GM18499 (cell line): ENCODE results near the gene ATP2A2.
"Not testable (repeated sequence)": the region's sequence is repeated elsewhere in the genome, so short reads cannot be mapped to it uniquely, and the experiment has no call there.

Experiments used
- ATAC-seq: cut with Tn5 transposase; IDR thresholded peaks from one replicate; pipeline ENCODE4 v1.9.1; 2021; ENCODE audit warnings: moderate number of reproducible peaks; ENCODE audit not compliant: insufficient read depth, unreplicated experiment

ATP2A2 gene

GRCh38 chr12:110280779-110281548 lies at the start of gene ATP2A2:
TSS of gene ATP2A2 (plus strand) at chr12:110281247. CDS start at chr12:110281790, 543 bp downstream.
- peak; percentile 46 for ATAC-seq

DNA sequence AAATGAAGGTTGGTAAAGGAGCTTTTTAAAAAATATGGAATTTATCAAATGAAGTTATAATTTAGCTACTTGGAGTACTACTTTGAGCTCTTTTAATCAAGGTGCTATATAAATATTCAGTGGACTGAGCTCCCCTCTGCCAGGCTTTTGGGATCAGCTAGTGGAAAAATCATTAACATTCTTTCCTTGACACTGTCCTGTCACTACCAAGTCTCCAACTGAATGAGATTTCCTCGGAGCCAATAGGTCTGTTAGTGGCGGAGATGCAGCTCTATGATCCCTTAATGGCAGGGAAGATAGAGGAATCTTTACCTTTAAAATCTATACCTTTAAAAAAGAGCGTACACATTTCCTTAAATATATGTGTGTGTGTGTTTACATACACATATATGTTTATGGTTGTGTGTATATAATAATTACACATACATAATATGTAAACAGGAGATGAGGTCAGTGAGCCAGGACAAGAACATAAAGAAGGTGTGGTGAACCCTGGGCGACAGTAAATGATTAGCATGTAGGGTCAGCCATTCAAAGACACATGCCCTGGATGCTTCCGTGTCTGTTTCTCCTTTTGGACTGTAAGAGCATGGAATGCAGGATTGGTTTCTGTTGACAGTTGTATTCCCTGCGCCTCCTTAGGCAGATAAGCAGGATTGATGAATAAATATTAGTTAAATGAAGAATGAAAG lies 47.7 kb upstream of the ATP2A2 start:
- no peak for ATAC-seq

- ATAC-seq: no peak
Measured at GRCh38 chr12:110234331-110234751, 46.7 kb upstream of the ATP2A2 start.

- ATAC-seq: no peak
Measured at GRCh38 chr12:110234755-110235154, 46.3 kb upstream of the ATP2A2 start.

DNA sequence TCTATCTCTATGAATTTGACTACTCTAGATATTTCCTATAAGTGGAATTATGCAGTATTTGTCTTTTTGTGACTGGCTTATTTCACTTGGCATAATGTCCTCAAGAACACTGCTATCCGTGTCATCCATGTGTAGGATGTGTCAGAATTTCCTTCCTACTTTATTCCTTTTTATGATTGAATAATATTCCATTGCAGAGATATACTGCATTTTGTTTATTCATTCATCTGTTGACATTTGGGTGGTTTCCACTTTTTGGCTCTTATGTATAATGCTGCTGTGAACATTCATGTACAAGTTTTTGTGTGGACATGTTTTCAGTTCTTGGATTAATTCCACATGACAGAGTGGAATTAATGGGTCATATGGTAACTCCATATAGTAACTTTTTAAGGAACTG lies 45.7 kb upstream of the ATP2A2 start:
- no peak for ATAC-seq

DNA sequence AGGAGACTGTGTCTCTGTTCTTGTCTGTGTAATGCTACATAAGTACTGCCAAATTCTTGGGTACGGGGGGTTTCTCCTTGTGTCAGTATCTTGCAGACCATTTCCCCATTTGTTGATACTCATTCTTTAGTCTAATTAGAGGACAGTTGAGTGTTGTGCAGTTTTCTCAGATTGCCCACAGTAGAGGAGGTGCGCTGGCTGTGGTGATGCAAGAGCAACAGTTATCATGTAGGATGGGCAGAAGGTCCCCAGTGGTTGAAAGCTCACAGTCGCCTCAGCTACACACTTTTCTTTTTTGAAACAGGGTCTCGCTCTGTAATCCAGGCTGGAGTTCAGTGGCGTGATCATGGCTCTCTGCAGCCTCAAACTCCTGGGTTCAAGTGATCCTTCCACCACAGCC lies 37.8 kb upstream of the ATP2A2 start:
- no peak for ATAC-seq

DNA sequence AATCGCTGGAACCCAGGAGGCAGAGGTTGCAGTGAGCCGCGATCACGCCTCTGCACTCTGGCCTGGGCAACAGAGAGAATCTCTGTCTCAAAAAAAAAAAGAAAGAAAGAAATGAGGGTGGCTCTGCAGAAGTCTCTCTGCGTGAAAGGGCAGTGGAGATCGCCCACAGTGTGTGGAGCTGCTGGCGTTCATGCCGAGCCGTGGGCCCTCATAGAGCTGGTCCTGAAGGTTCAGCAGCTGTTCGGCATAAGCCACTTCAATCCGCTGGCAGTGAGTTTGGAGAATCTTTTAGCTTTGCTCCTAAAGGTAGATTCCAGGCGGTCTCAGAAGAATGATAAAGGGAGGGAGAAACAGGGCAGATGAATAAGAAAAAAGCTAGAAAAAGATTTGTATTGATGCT lies 36.7 kb upstream of the ATP2A2 start:
- no peak for ATAC-seq

- no peak for ATAC-seq
Measured at GRCh38 chr12:110244829-110245228, 36.2 kb upstream of the ATP2A2 start.

DNA sequence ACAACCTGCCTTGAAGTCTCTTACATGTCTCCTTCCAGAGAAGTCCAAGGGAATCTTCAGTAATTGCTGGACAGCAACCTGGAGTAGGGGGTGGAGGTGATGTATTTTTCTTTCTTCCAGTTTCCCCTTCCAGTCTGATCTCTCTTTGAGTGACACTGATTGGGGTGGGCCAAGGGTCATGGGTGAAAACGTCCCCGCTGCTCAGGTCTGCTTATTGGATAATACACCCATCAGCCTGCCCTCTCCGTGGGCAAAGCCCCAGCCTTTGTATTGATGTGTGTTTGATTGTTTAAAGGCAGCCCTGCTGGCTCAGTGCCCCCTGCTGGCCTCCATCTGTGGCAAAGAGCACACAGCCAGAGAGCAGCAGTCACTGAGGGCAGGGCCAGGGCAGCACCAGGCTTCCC lies 35.7 kb upstream of the ATP2A2 start:
- ATAC-seq: no peak

GRCh38 chr12:110246636-110247339 lies 34.3 kb upstream of the ATP2A2 start:
- ATAC-seq: no peak

- ATAC-seq: no peak
Measured at GRCh38 chr12:110247340-110248095, 33.5 kb upstream of the ATP2A2 start.

DNA sequence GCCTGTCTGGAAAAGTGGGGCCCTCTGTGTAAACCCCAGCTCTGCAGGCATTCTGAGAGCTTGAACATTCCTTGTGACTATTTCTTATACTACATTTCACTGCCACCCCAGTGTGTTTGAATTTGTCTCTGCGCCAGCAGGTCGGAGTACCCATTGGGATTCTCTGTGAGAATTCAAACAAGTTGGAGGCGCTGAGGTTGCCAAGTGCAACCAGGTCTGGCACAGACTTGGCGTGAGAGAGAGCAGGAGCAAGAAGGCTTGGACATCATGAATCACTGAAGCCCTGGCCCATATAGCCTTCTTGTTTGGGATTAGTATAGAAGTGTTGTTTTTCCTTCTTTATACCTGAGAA lies 33.0 kb upstream of the ATP2A2 start:
- ATAC-seq: no peak

GRCh38 chr12:110249105-110249504 lies 31.9 kb upstream of the ATP2A2 start:
- no peak for ATAC-seq

DNA sequence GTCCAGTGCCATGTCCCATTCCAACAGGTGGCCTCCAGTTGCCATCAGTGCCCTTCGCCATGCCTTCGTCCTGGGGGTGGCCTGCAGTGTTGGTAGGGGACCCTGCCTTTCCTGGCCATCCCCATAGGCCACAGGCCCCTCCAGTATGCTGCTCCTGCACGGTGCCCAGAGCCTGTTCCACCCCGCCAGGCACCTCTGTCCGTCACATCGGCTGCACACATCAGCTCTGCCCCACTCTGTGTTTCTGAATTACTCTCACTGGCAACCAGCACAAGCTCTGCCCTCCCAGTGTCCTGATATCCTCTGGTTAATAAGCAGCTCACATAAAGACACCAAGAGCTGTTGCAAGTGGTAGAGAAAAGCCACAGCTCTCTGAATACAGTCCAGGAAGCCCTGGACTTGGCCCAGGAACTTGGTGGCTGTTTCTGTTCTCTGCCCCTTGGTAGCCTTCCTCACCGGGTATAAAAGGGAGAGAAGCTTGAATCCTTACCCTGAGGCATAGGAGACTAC lies 31.3 kb upstream of the ATP2A2 start:
- no peak for ATAC-seq

DNA sequence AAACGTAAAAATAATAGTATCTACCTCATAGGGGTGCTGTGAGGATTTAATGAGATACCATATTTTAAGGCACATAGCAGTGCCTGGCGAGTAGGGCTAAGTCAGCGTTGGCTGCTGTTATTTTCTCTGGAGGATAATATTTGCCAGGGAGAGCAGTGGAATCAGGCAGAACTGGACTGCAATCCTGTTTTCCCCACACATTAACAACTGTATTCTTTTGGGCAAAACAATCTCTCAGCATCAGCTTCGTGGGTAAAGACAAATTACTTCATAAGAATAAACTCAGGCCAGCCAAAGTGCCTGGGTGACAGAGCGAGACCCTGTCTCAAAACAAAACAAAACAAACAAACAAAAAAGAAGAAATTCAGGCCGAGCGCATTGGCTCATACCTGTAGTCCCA lies 29.7 kb upstream of the ATP2A2 start:
- ATAC-seq: no peak

GRCh38 chr12:110252716-110253115 lies 28.3 kb upstream of the ATP2A2 start:
- ATAC-seq: no peak

DNA sequence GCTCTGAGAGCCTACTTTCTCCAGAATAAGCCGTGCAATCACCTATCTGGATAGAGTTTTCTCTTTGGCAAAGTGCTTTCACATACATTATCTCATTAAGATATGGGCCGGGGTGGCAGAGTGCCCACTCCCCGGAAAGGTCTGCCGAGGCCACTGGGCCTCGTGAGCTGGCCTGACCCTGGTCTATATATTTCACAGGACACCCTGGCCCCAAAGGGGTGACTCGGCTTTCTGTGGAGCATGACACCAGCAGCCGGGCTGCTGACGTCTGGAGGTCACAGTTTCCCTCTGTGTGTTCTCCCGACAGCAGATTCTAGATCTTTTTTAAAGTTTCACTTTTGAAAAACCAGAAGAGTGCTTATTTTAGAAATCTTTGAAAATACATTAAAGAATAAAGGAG lies 27.9 kb upstream of the ATP2A2 start:
- ATAC-seq: no peak

GRCh38 chr12:110254971-110255540 lies 26.0 kb upstream of the ATP2A2 start:
- no peak for ATAC-seq

DNA sequence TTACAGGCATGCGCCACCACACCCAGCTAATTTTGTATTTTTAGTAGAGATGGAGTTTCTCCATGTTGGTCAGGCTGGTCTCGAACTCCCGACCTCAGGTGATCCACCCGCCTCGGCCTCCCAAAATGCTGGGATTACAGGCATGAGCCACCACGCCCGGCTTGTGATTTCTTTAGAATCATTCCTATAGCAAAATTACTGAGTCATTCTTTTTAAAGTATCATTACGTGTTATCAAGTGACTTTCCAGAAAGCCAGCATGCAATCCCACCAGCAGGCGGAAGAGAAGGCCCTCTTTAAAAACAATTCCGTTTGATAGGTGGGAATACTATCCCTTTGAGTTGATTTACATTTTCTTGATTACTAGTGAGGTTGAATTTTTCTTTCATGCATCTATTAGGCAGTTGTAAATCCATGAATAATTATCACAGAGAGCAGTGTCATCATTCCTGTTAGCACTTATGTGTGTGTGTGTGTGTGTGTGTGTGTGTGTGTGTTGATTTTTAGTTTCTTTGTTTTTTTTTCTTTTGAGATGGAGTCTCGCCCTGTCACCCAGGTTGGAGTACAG lies 25.1 kb upstream of the ATP2A2 start:
- ATAC-seq: not testable (repeated sequence)
